HG03108 (cell line): ENCODE results near the gene FAM89B.

Experiments
- ATAC-seq: cut with Tn5 transposase; IDR thresholded peaks from one replicate; pipeline ENCODE4 v1.9.1; 2021; ENCODE audit warnings: moderate library complexity; ENCODE audit not compliant: unreplicated experiment

Gene FAM89B

GRCh38 chr11:65609665-65610064 is 37.3 kb downstream of the FAM89B start:
- ATAC-seq, result no peak

GRCh38 chr11:65610404-65610803 is 38.1 kb downstream of the FAM89B start:
- ATAC-seq, result no peak

- no peak for ATAC-seq
Measured at GRCh38 chr11:65611028-65611757, 38.9 kb downstream of the FAM89B start.

GRCh38 chr11:65611758-65612603 is 39.6 kb downstream of the FAM89B start:
- ATAC-seq, result no peak

GRCh38 chr11:65612691-65613090 is 40.4 kb downstream of the FAM89B start:
- no peak for ATAC-seq

- ATAC-seq, result no peak
Measured at GRCh38 chr11:65613091-65613928, 41.0 kb downstream of the FAM89B start.

GRCh38 chr11:65615229-65615949 is 43.1 kb downstream of the FAM89B start, which contains the start of gene PCNX3:
Gene PCNX3 (plus strand): TSS chr11:65615776. CDS start chr11:65616312, 536 bp downstream.
- ATAC-seq, result peak; percentile 73

- ATAC-seq, result peak; percentile 0
Measured at GRCh38 chr11:65615950-65616574, 43.7 kb downstream of the FAM89B start.

- no peak for ATAC-seq
Measured at GRCh38 chr11:65616575-65617001, 44.2 kb downstream of the FAM89B start.

- ATAC-seq, result no peak
Measured at GRCh38 chr11:65617136-65617850, 45.0 kb downstream of the FAM89B start.

- no peak for ATAC-seq
Measured at GRCh38 chr11:65617990-65618751, 45.8 kb downstream of the FAM89B start.

GRCh38 chr11:65618763-65619162 is 46.4 kb downstream of the FAM89B start:
- no peak for ATAC-seq

- no peak for ATAC-seq
Measured at GRCh38 chr11:65619281-65619928, 47.1 kb downstream of the FAM89B start.

GRCh38 chr11:65620666-65621065 is 48.3 kb downstream of the FAM89B start:
- ATAC-seq, result no peak

GRCh38 chr11:65621460-65621859 is 49.1 kb downstream of the FAM89B start:
- no peak for ATAC-seq

- ATAC-seq, result no peak
Measured at GRCh38 chr11:65622011-65622410, 49.7 kb downstream of the FAM89B start.

GRCh38 chr11:65623177-65623576 is 50.8 kb downstream of the FAM89B start:
- ATAC-seq, result no peak
